Stimulated activated CD8-positive, alpha-beta memory T cell treated with anti-CD3 and anti-CD28 coated beads, Interleukin-4, amount 100 ng/mL, for 4 hours (primary cell): Measurements from ENCODE around the gene HIRA.

Experiments
- DNase-seq, 2 donors: peaks; one replicate each; pipeline ENCODE4 v3.0.0-alpha.2; 2020; ENCODE audit warnings: low read depth in 2 of 2, low spot score in 1 of 2

HIRA gene

GRCh38 chr22:19412478-19412877 is 19.1 kb downstream of the HIRA start:
- no peak for DNase-seq

- no peak for DNase-seq
Measured at GRCh38 chr22:19411690-19412045, 19.9 kb downstream of the HIRA start.

- DNase-seq = no peak
Measured at GRCh38 chr22:19410941-19411689, 20.4 kb downstream of the HIRA start.

- DNase-seq = no peak
Measured at GRCh38 chr22:19407649-19408606, 23.6 kb downstream of the HIRA start.

DNA sequence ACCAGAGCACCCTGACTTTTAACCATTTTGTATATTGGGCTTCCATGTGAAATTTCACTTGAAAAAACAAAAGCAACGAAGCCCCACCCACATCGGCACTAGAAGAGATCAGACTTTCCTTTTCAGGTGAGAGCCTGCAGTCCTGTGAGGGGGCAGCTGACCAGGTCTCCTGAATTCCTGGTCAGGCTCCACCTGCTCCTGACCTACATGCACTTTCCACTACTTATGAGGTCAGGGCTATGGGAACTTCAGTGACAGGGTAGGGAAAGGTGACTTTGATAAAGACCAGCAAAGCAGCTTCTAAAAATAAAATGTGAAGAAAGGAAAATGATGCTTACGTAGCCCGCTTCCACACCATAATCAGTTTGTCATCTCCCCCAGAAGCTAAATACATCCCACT is 24.7 kb downstream of the HIRA start:
- DNase-seq = no peak

GRCh38 chr22:19406281-19406811 is 25.2 kb downstream of the HIRA start:
- no peak for DNase-seq

GRCh38 chr22:19405652-19406051 is 25.9 kb downstream of the HIRA start:
- no peak for DNase-seq

GRCh38 chr22:19405133-19405532 is 26.4 kb downstream of the HIRA start:
- no peak for DNase-seq

DNA sequence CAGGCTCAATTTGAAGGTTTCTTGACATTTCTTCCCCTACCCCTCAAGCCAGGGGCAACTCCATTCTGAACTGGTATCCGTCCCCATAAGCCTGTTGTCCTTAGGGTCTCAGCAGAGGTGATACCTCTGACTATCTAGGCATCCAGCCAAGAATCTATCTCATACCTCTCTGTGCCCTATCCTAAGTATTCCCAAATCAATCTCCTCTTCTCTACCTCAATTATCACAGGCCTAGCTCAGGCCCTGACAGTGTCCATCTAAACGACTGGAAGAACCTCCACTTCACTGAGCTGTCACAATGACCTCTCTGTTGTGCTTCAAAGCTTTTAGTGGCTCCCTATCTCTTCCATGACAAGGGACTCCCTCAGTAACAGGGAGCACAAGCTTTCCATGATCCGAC is 26.9 kb downstream of the HIRA start:
- DNase-seq = no peak

DNA sequence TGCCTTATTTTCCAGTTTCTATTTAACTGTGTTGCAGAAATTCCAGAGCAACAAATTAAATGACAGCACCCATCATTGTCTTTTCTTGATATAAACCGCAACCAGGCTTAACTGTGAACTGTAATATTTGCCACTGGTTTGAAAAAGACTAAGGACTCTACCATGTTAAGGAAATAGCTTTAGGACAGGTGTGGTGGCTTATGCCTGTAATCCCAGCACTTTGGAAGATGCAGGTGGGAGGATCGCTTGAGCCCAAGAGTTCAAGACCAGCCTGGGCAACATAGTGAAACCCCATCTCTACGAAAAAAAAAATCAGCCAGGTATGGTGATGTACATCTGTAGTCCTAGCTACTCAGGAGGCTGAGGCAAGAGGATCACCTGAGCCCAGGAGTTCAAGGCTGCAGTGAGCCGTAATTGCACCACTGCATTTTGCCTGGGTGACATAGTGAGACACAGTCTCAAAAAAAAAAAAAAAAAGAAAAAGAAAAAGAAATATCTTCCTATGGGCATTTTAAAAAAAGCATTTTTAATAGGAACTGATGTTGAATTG is 28.8 kb downstream of the HIRA start:
- no peak for DNase-seq

DNA sequence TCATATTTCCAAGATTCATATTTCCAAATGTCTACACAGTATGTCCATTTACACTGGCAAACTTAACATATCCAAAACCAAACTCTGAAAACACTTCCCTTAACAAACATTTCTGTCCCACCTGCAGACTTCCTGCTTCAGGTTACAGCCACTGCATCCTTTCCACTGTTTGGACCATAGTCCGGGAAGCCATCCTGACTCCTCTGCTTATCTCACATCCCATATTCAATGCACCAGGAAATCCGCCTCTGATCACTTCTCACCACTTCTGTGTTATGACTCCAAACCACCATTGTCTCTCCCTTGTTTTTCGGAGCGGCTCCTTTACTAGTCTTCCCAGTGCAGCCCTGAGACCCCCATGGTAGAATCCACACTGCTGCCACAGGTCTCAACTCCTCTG is 30.1 kb downstream of the HIRA start:
- DNase-seq = no peak

GRCh38 chr22:19400881-19401280 is 30.7 kb downstream of the HIRA start:
- DNase-seq = no peak

- DNase-seq = no peak
Measured at GRCh38 chr22:19398652-19399051, 32.9 kb downstream of the HIRA start.

- no peak for DNase-seq
Measured at GRCh38 chr22:19398206-19398605, 33.3 kb downstream of the HIRA start.

GRCh38 chr22:19397734-19398104 is 33.8 kb downstream of the HIRA start:
- no peak for DNase-seq

- no peak for DNase-seq
Measured at GRCh38 chr22:19396934-19397733, 34.4 kb downstream of the HIRA start.

- no peak for DNase-seq
Measured at GRCh38 chr22:19396561-19396933, 35.0 kb downstream of the HIRA start.

DNA sequence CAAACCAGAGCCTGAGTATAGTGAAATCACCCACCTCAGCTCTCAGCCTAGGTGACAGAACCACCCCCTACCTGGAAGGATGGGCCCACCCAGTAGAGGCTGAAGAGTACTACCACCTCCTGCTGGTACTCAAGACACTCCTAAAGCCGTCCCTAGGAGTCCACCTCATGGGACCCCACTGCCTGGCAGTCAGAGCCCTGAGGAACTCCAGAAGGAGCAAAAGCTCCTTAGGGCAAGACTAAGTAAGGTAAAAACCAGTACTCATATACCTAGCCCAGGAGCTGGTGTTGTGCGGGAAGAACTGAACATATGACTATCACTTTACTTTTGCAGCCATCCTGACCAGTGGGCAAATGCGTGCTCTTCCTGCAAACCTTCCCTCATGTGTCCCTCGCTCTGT is 36.3 kb downstream of the HIRA start:
- no peak for DNase-seq

DNA sequence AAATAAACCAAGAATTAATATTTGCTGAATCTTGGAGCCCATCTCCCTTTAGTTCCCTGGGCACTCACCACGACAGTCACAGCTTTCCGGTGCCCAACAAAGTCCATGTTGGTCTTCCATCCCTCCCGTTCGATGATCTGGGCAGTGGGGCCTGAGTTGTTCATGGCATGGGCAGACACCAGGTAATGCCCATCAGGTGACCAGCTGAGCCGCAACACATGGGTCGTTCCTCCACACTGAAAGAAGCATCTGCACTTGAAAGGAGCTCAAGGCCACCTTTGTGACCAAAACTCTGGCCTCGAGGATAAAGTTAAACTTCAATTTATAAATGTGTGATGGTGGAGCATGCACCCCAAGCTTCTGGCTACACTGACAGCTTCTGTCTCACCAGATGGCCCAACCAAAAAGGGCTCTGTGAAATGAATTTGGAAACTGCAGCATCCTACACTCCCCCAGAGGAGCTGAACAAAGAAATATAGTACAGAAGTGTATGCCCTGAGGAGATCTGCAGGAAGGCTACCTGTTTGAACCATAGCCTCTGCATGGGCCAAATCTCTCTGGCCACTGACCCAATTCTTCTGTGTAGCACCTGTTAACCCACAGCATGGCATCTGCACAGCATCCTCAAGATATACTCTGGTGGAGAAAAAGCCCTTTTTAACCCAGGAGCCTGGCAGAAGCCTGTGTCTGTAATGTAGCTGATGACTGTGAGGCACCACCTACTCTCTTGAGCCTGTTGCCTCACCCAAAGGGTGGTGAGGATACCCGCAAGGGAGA is 37.1 kb downstream of the HIRA start:
- no peak for DNase-seq

GRCh38 chr22:19393704-19394103 is 37.8 kb downstream of the HIRA start:
- DNase-seq = no peak
